Skeletal muscle cell (primary cell): ENCODE results near the gene NSD1.
A peak's percentile ranks its signal among the peaks of the same experiment; 100 is the strongest.

Source experiments
- DNase-seq: peaks from one replicate; pipeline ENCODE4 v3.0.0-alpha.2; 2010; ENCODE audit warnings: low read depth
- H3K4me3 ChIP-seq: 2 replicates; pipeline ENCODE4 v1.5.1; 2011; ENCODE audit warnings: low read depth, mild to moderate bottlenecking, control low read depth, low read length, moderate library complexity

NSD1 gene

DNA sequence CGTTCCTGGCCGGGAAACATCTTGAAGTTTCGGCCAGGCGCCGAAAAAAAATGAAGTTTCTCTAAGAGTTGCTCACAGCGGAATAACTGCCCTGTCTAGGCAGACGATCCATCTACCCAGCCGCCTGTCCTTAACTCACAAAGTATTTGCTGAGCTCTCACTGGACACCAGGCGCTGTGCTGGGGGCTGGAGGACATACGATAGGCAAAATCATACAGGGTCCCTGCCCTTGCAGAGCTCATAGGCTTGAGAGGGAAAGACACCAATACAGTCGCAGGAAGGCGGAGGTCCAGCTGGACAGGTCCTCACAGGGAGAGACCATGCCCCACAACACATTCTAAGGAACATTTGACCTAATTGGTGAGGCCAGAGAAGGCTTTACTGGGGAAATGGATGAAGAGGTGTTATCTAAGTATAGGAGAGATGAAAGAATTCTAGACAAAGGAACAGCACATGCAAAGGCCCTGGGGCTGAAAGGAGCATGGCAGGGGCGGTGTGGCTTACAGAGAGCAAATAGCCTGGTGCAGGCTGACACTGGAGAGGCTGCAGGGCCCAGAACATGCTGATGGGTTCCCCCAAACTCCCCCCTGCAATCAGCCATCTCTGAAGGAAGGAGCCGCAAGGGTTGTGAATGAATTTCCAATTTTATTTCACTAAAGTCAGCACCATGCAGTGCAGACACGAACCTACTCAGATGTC, 180.1 kb downstream of the NSD1 start:
- no peak overlapping the region for H3K4me3 ChIP-seq
- DNase-seq, result no peak

DNA sequence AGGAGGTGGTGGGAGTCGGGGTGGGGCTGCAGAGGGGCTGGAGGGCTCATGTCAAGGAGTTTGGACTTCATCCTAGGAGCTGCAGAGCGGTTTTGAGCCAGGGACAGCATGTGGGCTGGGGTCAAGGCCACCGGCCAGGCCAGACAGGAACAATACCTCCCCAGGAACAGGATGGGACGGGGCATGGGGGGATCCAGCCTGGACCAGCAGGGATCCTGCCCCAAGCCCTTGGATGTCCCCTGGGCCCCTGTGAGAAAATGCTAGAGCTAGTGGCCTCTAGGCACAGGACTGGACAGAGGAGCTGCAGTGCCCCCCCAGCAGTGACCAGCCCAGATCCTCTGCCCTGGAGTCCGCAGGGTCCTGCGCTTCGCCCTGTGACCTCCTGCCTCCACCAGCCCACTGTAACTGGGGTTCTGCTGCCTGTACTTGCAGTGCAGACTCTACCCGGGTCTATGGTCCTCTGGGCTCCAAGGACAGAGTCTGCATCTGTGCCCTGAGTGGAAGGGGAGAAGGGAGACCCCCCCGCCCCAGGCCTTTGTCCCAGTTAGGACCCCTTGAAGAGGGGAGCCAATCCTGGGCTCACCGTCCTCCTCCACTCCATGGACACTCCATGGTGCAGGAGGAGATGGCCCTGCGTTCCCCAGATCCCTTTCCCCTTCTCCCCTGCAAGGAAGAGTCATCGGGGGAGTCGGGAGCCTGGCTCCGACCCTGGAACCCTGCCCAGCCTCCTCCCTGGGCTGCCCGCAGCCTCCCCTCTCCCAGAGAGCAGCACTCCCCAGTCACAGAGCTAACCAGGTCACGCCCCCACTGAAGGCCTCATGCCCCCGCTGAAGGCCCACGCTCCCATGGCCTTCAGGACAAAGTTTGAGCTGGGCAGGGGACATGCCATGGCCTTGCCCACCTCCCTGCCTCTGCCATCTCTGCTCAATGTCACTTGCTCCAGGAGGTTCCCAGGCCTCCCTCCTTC, 181.1 kb downstream of the NSD1 start:
- no peak for DNase-seq

GRCh38 chr5:177315411-177315810, 181.8 kb downstream of the NSD1 start:
- DNase-seq, result no peak
- no peak overlapping the region for H3K4me3 ChIP-seq

More for the DNA sequence above, 181.1 kb downstream of the NSD1 start:
- H3K4me3 ChIP-seq, result no peak overlapping the region

GRCh38 chr5:177316005-177316404, 182.4 kb downstream of the NSD1 start:
- no peak for DNase-seq
- no peak overlapping the region for H3K4me3 ChIP-seq

DNA sequence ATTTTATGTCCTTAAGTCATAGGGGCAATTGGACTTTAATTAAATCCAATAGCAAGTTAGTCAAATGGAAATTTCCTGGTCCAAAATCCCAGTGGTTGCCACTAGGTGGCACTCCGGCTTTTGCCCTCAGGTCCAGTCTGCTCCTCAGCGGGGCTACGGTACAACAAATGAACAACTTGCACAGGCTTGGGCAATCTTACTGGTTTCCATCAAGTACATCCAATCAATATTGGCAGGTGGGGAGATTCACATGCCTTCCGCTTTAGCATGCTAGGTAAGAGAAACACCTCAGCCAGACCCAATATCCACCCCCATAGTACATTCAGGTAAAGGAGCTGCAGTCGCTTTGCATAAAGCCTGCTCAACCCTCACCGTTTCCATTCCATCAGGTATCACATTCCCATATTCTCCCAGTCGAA, 184.4 kb downstream of the NSD1 start:
- peak; percentile 30 for DNase-seq
- no peak overlapping the region for H3K4me3 ChIP-seq

GRCh38 chr5:177319913-177320588, 186.5 kb downstream of the NSD1 start:
- DNase-seq, result no peak
- no peak overlapping the region for H3K4me3 ChIP-seq

GRCh38 chr5:177320879-177321278, 187.3 kb downstream of the NSD1 start:
- H3K4me3 ChIP-seq, result no peak overlapping the region
- DNase-seq, result no peak

- H3K4me3 ChIP-seq, result no peak overlapping the region
- no peak for DNase-seq
These were observed 192.4 kb downstream of the NSD1 start for GRCh38 chr5:177325868-177326381.

DNA sequence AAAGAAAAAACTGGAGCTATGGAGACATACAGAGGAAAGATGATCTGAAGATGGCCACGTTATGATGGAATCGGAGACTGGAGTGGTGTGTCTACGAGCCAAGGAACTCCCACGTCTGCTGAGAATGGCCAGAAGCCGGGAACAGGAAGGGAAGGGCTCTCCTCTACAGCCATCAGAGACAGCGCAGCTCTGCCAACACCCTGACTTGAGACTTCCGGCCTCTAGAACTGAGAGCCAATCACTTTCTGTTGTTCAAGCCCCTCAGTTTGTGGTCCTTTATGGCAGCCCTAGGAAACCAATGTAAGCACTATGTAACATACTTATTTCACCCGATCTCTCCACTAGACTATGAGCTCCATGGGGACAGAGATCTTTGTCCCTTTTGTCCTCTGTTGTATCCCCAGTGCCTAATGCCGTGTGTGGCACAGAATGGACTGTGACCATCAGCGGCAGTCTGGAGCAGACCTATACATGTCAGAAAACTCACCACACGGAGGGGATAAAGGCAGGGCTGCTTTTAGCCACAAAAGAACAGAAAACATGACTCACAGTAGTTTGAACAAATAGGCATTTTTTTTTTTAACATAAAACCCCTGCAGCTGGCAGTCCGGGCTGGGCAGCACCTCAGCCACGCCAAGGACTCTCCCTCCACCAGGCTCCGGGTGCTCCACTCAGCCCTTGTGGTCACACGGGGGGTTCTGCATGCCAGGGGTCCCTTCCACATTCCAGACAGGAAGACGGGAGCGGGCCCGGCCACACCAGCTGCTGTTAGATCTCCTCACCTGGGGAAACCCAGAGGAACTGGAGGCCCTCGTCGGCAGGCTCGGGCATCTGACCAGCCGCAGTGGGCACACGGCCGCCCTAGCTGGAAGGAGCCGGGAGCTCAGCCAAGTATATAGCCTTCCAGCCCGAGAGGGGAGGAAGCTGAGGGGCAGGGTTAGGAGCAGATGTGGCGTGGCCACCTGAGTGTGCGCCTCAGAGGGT, 194.3 kb downstream of the NSD1 start:
- DNase-seq, result peak; percentile 20
- no peak overlapping the region for H3K4me3 ChIP-seq

DNA sequence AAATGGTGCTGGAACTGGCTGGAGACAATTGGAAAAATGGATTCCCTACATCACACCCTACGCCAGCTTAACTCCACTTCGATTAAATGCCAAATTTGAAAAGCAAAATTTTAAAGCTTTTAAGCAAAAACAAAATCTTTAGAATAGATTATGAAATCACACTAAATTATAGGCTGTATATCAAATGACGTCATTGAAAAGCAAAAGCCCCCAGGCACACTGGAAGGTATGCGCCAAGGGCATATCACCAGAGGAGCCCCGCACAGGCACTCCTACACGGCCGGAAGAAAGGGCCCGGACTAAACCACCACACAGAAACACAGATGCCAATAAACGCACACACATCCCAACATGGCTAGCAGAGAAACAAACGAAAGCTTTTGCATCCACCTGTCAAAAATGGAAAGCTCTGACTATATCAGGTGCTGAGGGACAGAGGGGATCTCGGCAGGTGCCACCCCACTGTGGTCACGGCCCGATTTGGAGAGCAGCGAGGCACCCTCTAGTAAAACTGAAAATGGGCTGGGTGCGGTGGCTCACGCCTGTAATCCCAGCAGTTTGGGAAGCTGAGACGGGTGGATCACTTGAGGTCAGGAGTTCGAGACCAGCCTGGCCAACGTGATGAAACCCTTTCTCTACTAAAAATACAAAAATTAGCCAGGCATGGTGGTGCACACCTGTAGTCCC, 195.1 kb downstream of the NSD1 start:
- H3K4me3 ChIP-seq, result no peak overlapping the region
- DNase-seq, result no peak

GRCh38 chr5:177329883-177330282, 196.3 kb downstream of the NSD1 start:
- no peak for DNase-seq
- H3K4me3 ChIP-seq, result no peak overlapping the region

DNA sequence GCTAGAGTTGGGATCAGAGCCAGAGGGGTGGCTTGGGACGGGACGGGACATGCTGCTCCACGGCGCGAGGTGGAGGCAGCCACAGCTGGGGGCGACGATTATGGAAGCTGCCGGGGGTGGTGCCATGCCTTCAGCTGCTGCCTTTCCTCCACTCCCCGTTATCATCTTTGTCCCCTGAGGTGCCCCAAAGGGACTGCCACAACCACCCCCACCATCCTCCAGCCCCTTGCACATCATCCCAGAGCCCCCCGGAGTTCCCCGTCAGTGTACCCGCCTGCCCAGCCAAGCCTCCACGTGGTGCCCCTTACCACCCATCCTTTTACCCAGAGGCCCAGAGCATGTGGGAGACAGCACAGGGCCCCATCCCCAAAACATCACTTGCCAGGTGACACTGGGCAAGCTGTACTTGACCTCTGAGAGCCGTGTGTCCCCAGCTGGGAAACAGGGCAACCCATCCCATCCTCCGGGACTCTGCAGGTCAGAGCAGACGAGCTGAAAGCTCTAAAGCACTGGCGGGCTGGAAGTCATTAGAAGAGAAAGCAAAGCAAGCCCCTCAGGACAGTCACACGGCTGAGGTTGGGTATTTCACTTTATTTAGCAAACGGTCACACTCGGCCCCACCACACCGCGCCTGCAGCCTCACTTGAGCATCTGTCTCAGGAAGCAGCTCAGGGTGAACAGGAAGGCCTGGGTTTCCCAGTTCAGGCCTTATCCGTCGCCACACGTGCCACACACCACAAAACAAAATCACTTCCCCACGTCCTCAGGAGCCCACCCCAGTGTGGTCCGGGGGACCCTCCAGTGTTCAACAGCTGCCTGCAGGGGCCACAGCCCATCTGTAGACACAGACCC, 197.6 kb downstream of the NSD1 start:
- H3K4me3 ChIP-seq, result no peak overlapping the region
- DNase-seq, result no peak

DNA sequence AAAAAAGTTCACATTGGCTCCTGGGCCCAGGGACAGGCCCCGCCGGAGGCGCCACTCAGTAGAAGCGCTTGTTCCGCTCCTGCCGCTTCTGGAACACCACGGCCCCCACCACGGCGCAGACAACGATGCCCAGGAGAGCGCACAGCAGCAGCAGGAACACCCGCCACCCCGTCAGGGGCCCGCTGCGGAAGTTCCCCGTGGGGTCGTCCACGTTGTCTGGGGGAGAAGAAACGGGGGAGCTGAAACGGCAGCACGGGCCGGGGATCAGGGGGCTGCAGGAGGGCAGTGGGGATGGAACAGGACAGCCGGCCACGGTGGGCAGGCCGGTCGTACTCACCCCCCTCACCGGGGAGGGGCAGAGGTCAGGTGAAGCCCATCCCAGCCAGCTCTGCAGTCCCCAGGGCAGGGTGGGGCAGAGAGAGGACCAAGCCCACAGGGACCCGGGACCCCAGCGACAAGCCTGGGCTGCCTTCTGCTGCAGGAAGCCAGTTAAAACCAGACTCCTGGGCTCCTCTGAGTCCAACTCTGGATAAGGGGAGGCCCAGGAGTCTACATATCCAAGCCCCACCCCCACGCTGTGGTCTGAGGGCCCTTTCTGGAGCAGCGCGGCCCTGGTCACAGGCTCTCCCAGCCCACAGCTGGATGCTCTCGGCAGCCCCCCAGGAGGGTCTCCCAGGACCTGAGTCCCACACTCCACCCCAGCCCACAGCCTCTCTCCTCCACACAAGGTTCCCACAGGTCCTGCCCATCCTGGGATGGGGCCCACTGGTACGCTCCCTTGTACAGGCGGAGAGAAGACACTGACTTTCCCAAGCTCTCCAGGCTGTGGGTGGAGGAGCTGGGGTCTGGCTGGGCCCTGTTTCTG, 198.7 kb downstream of the NSD1 start:
- no peak for DNase-seq
- no peak overlapping the region for H3K4me3 ChIP-seq

DNA sequence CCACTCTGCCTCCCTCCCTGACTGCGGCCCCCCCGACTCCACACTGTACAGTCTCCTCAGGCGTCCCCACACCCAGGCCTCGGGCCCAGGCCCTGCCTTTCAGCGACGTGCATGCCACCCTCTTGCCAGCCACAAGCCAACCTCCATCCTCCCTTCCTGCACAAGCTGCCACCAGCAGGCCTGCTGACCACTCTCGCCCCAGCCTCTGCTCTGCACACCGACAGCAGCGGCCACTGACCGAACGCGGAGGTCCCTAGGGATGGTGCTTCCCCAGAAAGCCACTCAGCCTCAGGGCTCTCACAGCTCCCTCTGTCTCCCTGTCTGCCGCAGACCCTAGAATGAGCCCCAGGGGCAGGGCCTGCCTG, 199.3 kb downstream of the NSD1 start:
- no peak for DNase-seq
- H3K4me3 ChIP-seq, result no peak overlapping the region

DNA sequence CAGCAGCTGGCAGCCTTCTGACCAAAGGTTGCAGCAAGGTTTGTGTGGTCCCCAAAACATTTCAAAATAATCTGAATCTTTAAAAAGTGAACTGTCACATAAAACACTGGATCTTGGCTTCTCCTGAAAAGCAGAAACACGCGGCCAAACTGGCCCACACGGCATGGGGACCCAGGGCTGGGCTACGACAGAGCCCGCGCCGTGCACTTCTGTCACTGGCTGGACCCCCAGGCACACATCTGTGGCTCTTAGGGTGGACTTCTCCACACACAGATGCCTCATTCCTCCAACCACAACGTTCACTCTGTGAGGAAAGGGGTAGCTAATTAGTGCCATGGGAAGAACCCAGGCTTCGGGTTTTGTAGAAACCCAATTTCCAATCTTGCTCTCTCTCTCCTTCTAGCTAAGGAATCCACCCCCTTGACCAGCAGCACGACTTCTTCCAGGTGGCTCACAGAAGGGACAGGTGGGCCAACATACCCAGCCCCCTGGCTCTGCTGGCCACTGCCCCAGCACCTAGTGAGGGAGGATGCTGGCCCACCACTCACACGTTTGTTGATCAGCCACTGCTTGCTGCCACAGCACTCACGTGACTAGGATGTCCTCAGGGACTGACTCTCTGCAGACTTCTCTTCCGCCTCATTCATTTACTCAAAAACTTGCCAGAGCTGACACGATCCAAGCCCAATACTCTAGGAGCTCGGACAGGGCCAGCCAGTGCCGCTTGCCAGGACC, 200.0 kb downstream of the NSD1 start:
- H3K4me3 ChIP-seq, result no peak overlapping the region
- DNase-seq, result no peak

DNA sequence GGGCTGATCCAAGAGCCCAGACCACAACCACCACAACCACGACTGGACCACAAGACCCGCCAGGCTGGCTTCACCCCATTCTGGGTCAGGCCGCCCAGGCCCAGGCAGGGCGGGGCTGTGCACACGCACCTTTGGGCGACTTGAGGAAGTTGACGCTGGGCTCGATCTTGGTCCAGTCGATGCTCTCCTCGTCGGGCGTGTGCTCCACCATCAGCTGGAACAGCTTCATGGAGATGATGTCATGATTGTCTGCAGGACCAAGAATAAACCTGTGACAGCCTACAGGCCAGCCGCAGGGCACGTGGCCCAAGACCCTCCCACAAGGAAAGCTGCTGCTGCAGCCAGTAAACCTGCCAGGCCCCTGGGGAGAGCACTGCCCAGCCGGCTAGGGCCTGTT, 200.6 kb downstream of the NSD1 start:
- no peak overlapping the region for H3K4me3 ChIP-seq

More for the DNA sequence above, 200.6 kb downstream of the NSD1 start:
- DNase-seq, result no peak
